Right kidney (tissue), 1 donor: ENCODE results near the gene CELF1.

Experiments
- DNase-seq: peaks from one replicate; pipeline ENCODE4 v3.0.0-alpha.2; 2016

The CELF1 gene

DNA sequence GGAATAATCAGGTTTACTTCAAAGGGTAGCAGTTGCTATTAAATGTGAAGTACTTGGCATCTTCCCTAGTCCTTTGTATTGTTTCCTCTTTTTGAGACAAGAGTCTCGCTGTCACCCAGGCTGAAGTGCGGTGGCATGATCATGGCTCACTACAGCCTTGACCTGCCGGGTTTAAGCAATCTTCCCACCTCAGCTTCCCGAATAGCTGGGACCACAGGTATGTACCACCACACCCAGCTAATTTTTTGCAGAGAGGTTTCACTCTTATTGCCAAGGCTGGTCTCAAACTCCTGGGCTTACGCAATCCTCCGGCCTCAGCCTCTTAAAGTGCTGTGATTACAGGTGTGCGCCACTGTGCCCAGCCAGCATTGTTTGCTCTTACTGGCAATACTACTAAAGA, 67.8 kb downstream of the CELF1 start:
- no peak for DNase-seq

DNA sequence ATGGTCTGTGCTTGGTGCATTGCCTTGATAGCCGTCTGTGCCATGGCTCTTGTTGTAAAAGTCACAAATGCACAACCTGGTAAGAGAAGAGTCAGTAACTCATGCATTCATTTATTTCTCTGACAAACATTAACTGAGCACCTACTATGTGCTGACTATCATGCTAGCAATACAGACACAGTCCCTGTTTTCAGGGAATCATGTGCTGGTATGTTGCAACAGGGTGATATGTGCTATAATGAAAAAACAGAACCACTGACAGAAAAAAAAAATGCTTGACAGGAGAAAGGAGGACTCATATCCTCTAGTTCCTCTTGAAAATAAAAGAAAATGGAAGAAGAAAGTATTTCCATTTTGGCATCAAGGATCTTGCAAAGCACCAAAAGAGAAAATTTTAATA, 69.5 kb downstream of the CELF1 start:
- no peak for DNase-seq

DNA sequence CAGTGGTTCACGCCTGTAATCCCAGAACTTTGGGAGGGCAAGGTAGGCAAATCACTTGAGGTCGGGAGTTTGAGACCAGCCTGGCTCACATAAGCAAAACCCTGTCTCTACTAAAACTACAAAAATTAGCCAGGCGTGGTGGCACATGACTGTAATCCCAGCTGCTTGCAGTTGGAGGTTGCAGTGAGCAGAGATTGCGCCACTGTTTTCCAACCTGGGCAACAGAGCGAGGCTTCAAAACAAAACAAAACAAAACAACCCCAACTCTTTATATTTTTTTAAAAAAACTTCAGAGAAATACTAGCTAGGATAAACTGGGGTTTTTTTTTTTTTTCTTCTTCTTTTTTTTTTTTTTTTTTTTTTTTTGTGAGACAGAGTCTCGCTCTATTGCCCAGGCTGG, 72.2 kb downstream of the CELF1 start:
- no peak for DNase-seq

DNA sequence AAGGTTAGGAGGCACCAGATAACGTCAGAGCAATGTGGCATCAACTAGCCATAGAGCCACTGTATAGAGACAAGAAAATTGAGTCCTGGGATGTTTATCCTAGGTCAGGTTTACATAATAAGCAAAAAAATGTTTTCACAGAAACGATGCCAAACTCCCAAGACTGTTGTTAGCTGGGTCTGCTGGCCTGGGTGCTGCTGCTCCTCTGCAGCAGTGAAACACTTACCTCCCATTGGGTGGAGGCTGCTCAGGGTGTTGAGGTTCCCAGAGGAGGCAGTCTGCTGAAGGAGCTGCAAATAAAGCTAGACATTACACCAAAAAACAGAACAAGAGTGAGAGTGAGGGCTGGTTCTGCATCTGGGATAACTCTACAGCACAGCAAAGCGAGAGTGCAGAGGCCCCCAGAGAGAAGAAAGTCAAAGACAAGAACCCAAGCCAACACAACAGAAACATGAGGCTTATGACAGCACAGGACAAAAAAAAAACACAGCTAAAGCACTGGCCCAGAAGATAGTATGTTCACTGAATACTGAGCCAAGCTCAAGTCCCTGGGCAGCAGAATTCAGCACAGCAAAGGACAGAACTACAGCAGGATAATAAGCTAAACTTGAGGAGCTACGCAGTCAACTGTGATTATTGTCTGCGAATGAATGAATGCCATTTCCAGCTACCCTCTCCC, 74.1 kb downstream of the CELF1 start:
- DNase-seq: no peak

DNA sequence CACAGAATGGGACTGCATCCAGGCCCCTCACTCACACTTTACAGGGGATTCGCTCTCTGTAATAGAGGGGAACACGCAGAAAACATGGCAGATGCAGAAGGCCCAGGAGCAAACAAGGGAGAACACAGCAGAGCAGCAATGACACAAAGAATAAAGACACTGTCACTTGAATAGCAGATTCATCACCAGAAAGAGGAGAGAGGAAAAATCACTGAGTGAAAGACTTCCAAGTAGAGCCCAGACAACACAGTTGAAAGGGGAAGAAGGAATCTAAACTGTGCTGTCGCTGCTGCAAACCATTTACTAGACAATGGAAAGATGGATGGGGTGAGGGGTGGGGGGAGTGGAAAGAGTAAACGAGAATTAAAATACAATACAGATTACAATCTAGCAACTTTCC, 75.2 kb downstream of the CELF1 start:
- no peak for DNase-seq

DNA sequence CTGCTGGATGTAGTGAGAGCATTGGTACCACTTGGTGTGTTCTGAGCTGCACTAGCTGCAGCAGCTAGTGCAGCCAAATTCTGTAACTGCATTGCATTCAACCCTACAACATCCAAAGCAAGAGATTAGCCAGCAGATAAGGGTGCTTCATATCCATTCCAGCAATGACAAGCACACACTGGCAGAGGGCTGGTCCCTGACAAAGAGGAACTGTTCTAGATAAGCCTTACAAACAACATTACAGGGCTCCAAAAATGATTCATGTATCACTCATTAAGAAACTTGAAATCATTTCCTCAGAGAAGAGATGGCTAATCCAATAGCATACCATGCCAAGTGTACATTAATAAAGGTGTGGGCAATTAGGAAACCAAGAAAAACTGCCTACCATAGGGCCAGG, 75.6 kb downstream of the CELF1 start:
- DNase-seq: no peak

DNA sequence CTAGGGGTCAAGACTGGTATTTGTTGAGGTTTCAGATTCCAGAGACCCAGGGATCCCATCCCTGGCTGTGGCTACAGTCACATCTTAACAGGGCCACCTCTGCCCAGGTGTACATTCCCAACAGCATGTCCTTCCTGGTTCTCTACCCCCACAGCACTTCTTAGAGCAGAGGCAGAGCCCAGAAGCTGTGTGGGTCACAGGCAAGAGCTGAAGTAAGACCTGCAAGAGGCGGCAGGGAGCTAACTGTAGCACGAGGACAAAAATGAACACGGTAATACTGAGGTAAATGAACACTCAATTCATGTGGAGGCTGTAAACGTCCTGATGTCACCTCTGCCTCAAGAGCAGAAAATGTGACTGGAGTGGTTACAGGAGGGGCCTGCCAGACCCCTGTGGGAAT, 82.3 kb downstream of the CELF1 start:
- no peak for DNase-seq

DNA sequence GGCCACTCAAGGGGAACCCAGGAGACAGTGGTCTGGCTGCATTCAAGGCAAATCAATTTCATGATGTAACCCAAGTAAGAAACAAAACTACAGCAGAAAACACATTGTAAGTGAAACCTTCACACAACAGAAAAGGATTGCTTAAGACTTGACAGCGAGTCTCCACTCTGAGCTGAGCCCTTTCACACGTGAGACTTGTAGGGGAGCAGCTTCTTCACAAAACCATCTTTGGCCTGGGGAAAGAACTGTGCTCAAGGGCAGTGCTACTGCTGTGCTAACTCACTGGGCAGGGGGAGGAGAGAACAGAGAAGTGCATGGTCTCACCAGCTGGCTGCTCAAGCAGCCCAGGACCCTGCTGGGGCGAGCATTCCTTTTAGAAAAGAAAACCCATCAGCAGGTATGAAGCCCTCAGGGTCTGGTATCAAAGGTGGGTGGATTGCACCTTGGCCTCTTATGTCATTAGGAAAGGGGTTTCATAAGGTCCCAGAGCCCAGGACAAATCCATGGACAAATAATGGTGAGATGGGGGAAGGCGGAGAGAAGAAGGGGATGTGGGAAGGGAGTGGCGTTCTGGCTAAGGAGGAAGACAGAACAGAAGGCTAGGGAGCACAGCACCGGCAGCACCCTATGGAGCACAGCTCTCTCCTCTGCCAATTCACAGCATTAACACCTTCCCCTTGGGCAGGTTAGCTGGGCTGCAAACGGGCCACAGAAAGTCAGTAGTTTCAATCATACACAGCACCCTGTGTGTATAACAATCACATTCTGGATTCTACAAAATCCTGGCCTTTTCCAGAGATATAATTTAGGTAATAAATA, 83.4 kb downstream of the CELF1 start:
- no peak for DNase-seq

DNA sequence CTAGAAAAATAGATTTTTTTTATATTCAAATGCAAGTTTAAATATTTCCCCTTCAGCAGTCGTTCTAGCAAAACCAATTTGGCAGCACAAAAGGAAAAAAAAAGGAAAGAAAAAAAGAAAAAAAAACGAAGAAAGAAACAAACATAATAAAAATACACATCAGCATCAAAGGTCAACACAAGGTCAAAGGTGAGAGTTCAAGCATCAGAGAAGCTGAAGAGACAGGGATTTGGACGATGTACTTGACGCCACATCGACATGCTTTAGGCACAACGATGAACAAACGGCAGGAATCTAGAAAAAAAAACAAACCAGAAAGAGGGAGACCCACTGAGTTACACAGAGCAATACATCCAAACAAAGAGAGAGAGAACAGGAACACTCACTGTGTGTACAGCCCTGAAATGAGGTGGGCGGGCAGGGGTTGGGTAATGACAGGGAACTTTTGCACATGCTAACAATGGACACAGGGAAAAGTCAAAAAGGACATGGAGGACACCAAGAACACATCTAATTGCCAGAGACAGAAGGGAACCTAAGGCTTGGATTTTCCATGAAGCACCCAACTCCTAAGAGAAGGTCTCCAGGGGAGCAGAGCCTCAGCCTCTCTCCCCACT, 84.2 kb downstream of the CELF1 start:
- no peak for DNase-seq

DNA sequence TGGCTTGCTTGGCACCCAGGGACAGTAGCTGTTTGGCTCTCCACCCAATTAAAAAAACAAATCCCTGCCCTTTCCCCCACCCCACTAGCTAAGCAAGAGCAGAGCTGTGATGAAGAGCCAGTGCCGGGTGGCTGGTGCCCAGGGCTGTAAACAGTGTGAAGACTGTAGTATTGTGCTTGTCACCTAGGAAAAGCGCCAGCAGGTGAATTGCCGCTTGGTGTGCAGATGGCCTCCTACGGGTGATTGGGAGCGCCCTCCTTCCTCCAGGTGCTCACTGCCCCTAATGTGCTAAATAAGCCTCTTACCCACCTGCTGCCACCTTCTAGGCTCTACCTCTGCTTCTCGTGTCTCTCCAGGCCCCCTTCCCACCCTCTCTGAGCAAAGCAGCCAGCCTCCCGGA, 85.6 kb downstream of the CELF1 start:
- no peak for DNase-seq

DNA sequence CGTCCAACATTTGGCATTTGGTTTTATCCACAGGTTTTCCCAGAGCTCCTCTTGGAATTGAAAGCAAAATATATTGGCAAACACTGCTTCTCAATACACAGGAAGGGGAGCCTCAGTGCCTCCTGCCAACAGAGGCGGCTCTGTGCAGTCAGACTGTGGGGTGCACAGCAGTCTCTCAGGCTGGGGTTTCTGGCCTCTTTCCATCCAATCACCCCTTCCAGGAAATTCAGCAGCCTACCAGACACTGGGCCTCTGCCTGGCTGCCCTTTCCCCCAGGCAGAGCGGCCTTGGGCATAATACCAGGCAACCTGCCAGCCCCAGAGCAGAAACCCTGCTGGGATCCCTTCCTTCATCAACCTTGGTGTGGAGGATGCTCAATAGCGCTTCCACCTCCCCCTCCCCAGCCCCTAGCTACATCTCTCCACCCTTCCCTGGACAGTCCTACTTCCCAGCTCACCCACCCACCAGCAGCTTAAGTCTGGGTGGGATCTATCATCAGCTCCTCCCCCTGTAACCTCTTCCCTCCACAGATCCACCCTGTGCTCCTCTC, 86.2 kb downstream of the CELF1 start:
- DNase-seq: no peak

DNA sequence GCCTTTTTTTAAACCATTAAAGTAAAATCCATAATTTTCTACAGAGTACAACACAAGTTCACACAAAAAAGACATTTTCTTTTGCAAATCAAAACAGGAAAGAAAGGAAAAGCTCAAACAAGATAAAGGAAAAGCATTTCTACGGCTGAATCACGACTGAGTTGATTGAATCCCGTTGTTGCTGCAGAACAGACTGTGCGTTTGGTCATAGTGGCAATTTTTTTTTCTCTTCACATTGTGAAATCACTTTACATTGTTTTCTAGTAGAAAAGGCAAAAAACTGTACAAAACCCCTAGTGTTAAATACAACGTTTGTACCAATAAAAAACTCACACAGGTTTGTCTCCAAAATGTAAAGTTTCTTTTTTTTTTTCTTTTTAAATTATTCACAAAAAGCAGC, 86.7 kb downstream of the CELF1 start:
- no peak for DNase-seq

DNA sequence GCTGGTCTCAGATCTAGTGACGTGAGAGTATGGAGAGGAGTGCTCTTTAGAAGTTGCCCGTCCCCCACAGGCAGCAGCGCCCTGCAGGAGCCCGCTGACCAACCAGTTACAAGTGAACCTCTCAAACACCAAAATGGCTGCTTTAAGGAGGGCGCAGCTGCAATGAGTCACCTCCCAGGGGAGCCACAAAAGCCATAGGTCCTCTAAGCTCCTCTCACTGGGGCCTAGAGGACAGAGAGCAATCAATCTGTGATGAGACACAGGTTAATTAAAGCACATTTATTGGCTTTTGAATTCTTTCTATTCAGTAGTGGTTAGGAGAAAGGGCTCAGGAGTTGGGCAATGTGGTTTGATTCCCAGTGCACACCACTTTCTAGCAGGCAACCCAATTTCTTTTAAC, 88.4 kb downstream of the CELF1 start:
- DNase-seq: no peak

DNA sequence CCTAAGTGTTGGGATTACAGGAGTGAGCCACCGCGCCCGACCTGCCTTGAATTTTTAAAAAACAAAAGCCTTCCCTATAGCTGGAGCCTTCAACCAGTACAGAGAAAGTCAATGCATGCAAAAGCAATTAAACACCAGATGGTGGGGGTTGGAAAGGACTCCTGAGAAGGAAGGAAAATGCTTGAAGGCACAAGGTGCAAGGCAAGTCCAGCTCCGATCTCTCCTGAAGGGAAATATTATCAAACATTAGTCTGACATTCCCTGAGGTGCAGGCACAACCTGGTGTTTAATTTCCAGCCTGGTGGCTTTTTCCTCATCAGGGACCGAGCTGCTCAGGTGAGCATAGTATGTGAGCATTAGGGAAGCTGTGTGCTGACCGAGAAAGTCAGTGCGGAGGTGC, 91.1 kb downstream of the CELF1 start:
- no peak for DNase-seq

DNA sequence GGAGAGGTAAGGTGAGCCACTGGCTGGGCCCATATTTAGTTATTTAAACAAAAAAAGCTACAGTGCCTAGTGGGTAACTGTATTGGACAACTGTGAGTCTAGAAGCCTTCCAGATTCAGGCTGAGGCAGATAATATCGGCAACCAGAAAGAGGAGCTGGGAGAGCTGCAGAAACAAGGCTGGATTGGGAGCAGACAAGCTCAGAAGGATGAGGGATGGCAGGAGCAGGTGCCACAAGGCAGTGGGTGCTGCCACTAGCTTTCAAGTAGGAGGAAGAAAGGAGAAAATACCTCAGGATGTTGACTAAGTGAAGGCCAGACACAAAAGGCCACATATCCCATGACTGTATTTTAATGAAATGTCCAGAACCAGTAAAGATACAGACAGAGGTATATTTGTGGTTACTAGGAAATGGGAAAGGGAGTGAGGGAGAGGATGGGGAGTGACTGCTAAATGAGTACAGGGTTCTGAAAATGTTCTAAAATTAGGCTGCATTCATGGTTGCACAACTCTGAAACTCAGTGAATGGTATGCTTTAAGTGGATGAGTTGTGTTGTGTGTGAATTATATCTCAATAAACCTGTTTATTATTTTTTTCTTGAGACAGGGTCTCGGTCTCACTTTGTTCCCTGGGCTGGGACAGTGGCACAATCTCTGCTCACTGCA, 92.2 kb downstream of the CELF1 start:
- no peak for DNase-seq

DNA sequence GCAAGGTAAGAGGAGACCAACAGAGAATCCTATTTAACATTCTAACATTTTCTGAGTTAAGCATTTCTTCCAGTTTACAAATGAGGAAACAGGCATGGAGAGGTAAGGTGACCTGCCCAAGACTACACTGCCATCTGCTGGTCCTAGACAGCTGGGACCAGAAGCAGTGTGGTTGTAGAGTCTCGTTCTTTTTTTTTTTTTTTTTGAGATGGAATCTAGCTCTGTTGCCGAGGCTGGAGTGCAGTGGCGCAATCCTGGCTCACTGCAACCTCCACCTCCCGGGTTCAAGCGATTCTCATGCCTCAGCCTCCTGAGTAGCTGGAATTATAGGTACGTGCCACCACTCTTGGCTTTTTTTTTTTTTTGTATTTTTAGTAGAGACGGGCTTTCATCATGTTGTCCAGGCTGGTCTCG, 98.7 kb downstream of the CELF1 start:
- peak; percentile 32 for DNase-seq

DNA sequence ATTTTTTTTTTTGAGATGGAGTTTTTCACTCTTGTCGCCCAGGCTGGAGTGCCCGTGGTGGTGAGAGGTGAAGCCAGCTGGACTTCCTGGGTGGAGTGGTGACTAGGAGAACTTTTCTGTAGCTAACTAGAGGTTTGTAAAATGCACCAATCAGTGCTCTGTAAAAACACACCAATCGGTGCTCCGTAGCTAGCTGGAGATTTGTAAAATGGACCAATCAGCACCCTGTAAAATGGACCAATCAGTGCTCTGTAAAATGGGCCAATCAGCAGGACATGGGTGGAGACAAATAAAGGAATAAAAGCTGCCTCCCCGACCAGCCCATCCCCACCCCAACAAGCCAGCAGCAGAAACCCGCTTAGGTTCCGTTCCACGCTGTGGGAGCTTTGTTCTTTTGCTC, 99.6 kb downstream of the CELF1 start:
- DNase-seq: no peak

DNA sequence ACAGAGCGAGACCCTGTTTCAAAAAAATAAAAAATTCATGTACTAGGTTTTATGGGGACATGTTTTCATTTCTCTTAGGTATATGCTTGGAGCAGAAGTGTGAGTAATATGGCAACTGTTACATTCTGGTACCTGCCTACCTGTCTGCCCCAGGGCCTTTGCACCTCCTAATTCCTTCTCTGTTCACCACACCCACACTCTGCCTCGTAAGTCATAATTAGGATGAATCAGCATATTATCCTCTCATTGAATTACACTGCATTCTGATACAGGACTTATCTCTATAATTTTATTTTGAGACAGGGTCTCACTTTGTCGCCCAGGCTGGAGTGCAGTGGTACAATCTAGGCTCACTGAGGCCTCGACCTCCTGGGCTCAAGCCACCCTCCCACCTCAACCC, 100.9 kb downstream of the CELF1 start:
- no peak for DNase-seq

DNA sequence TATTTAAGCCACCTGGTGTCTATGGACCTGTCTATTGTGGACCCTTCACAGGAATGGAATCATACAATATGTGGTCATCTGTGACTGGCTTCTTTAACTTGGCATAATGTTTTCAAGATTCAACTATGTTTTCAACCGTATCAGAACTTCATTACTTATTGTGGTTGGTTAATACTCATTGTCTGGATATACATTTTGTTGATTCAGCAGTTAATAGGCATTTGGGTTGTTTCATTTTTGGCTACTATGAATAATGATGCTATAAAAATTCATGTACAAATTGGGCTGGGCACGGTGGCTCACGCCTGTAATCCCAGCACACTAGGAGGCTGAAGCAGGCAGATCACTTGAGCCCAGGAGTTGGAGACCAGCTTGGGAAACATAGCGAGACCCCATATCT, 101.5 kb downstream of the CELF1 start:
- DNase-seq: no peak

DNA sequence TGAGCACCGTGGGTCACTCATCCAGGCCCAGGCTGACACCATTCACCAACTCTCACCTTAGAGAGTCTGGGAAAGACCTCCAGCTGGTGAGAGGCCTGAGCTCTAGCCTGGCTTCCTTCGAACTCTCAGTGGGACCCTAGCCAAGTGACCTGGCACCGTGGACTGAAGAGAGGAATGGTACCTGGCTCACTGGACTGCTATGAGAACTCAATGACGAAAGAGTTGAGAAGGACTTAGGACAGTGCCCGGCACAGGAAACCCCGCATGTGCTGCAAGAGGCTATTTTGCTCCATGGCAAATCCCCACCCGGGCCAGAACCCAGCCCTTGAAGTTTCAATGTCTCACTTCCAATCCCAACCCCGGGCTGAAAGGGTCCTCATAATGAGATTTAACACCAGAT, 103.4 kb downstream of the CELF1 start:
- no peak for DNase-seq

DNA sequence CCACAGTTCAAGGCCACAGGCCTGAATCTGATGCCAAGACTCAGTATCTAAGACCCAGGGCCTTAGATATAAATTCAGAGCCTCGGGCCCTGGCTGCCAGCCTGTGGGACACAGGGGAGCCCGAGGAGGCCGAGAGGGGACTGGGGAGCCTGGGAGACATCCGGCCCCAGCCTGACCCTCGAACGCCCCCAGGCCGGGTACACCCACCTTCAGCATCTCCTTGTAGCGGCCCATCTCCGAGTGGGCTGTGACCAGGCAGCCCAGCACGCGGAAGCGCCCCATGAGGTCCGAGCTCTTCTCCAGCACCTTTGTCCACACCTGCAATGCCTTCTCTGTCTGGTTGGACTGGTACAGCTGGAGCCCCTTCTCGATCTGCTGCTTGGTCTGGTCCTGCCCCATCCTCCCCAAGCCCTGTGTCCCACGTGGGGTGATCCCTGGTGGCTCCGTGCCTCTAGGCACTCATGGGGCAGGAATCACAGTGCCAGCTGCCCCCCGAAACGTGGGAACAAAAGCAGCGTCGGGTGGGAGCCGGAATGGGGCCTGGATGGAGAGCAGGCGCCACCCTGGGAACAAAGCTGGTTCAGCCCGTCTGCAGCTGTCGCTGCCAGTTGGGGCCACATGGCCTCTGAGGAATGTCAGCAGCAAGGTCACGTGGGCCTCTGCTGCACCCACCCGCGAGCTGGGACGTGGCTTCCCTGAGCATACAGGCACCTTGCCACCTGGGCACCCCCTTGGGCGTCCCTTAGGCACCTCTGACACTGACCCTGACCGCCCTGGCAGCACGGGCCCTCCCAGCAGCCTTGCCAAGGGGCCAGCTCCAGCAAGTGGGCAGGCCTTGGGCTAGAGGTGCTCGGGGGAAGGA, 104.1 kb downstream of the CELF1 start, which contains the start of gene RAPSN:
RAPSN (minus strand) TSS at position 571 of the 862 bp plus-strand sequence; CDS start at position 399, 172 bp downstream.
- no peak for DNase-seq

DNA sequence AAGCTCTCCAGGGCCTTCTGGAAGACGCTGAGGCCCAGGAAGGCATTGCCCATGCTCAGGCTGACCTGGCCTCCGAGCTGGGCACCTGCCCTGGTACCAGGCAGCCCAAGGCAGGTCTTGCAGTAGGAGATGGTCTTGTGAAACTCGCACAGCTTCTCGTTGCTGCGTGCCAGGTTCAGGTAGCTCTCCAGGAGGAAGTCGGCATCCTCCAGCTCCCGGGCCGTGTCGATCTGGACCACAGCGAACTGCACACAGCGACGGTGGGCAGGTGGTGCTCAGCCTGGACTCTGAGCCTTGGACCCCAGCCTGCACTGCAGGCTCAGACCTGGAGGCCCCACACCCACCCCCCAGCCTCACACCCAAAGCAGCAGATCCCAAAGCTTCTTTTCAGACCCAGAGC, 105.0 kb downstream of the CELF1 start:
- DNase-seq: no peak
